Measurements from ENCODE around the gene ITIH4.

Gene ITIH4

GRCh38 chr3:52798376-52798977 lies 32.0 kb downstream of the ITIH4 start:
- CTCF ChIA-PET, result interaction anchor here (0.8 to 1.2 kb wide), 9 partner anchors 8 to 393 kb away, joined by 3 to 5 read pairs (median 4); no protein-coding TSS in a partner anchor
- DNase-seq (ENCODE audit: extremely low spot score), result no peak
- POLR2A ChIA-PET, result interaction anchor here (1.2 to 1.6 kb wide), 2 partner anchors 18 to 28 kb away, joined by 3 to 12 read pairs; partner anchors contain the start of gene NEK4
- TF ChIP-seq HDGF (IDR thresholded peaks at IDR 0.05; ENCODE audit: borderline replicate concordance) (no peak), FOXK2 (IDR thresholded peaks at IDR 0.05) (no peak), PKNOX1 (IDR thresholded peaks at IDR 0.05) (no peak), FOXM1 (IDR thresholded peaks at IDR 0.05; ENCODE audit: borderline replicate concordance) (no peak), BHLHE40 (IDR thresholded peaks at IDR 0.05; ENCODE audit: borderline replicate concordance) (no peak), L3MBTL2 (conservative IDR thresholded peaks at IDR 0.05) (no peak), ZNF384 (IDR thresholded peaks at IDR 0.05) (no peak), TARDBP (IDR thresholded peaks at IDR 0.05) (no peak), SP1 (IDR thresholded peaks at IDR 0.05) (no peak), NFRKB (IDR thresholded peaks at IDR 0.05) (no peak), SUZ12 (IDR thresholded peaks at IDR 0.05) (no peak), LEF1 (IDR thresholded peaks at IDR 0.05; ENCODE audit: borderline replicate concordance) (no peak), FOXA1 (IDR thresholded peaks at IDR 0.05) (no peak), ELF4 (IDR thresholded peaks at IDR 0.05) (no peak), CTBP1 (IDR thresholded peaks at IDR 0.05; ENCODE audit: borderline replicate concordance) (no peak), ARNT (IDR thresholded peaks at IDR 0.05) (no peak)

GRCh38 chr3:52796411-52796810 lies 34.1 kb downstream of the ITIH4 start:
- CTCF ChIA-PET, result no interaction called here
- DNase-seq (ENCODE audit: extremely low spot score), result no peak
- TF ChIP-seq ARNT (IDR thresholded peaks at IDR 0.05) (no peak), LEF1 (IDR thresholded peaks at IDR 0.05; ENCODE audit: borderline replicate concordance) (no peak), FOXM1 (IDR thresholded peaks at IDR 0.05; ENCODE audit: borderline replicate concordance) (no peak), FOXK2 (IDR thresholded peaks at IDR 0.05) (no peak), FOXA1 (IDR thresholded peaks at IDR 0.05) (no peak), ZNF384 (IDR thresholded peaks at IDR 0.05) (no peak), BHLHE40 (IDR thresholded peaks at IDR 0.05; ENCODE audit: borderline replicate concordance) (no peak), PKNOX1 (IDR thresholded peaks at IDR 0.05) (no peak), L3MBTL2 (conservative IDR thresholded peaks at IDR 0.05) (no peak), SUZ12 (IDR thresholded peaks at IDR 0.05) (no peak), SP1 (IDR thresholded peaks at IDR 0.05) (no peak), HDGF (IDR thresholded peaks at IDR 0.05; ENCODE audit: borderline replicate concordance) (no peak), CTBP1 (IDR thresholded peaks at IDR 0.05; ENCODE audit: borderline replicate concordance) (no peak), TARDBP (IDR thresholded peaks at IDR 0.05) (no peak), NFRKB (IDR thresholded peaks at IDR 0.05) (no peak)
- POLR2A ChIA-PET, result no interaction called here

GRCh38 chr3:52795298-52795900 lies 35.1 kb downstream of the ITIH4 start:
- ChIA-PET POLR2A (interaction anchor here (0.6 kb wide), 1 partner anchor 24 kb away, joined by 3 read pairs; the partner anchor contains the start of gene NEK4), CTCF (no interaction called here)
- TF ChIP-seq ELF4 (IDR thresholded peaks at IDR 0.05) (no peak), SUZ12 (IDR thresholded peaks at IDR 0.05) (no peak), CTBP1 (IDR thresholded peaks at IDR 0.05; ENCODE audit: borderline replicate concordance) (no peak), L3MBTL2 (conservative IDR thresholded peaks at IDR 0.05) (no peak), LEF1 (IDR thresholded peaks at IDR 0.05; ENCODE audit: borderline replicate concordance) (no peak), ZNF384 (IDR thresholded peaks at IDR 0.05) (no peak), PKNOX1 (IDR thresholded peaks at IDR 0.05) (no peak), FOXM1 (IDR thresholded peaks at IDR 0.05; ENCODE audit: borderline replicate concordance) (no peak), TARDBP (IDR thresholded peaks at IDR 0.05) (no peak), HDGF (IDR thresholded peaks at IDR 0.05; ENCODE audit: borderline replicate concordance) (no peak), ARNT (IDR thresholded peaks at IDR 0.05) (no peak), SP1 (IDR thresholded peaks at IDR 0.05) (no peak), NFRKB (IDR thresholded peaks at IDR 0.05) (no peak), BHLHE40 (IDR thresholded peaks at IDR 0.05; ENCODE audit: borderline replicate concordance) (no peak), FOXA1 (IDR thresholded peaks at IDR 0.05) (no peak), FOXK2 (IDR thresholded peaks at IDR 0.05) (no peak)
- no peak for DNase-seq (ENCODE audit: extremely low spot score)

- ChIA-PET CTCF (no interaction called here), POLR2A (interaction anchor here (1.6 kb wide), 1 partner anchor 24 kb away, joined by 8 read pairs; the partner anchor contains the start of gene NEK4)
- no peak for TF ChIP-seq ARNT (IDR thresholded peaks at IDR 0.05)
- no peak for TF ChIP-seq LEF1 (IDR thresholded peaks at IDR 0.05; ENCODE audit: borderline replicate concordance)
- TF ChIP-seq ZNF384 (IDR thresholded peaks at IDR 0.05), result no peak
- TF ChIP-seq HDGF (IDR thresholded peaks at IDR 0.05; ENCODE audit: borderline replicate concordance), result no peak
- TF ChIP-seq SUZ12 (IDR thresholded peaks at IDR 0.05), result no peak
- TF ChIP-seq FOXM1 (IDR thresholded peaks at IDR 0.05; ENCODE audit: borderline replicate concordance), result no peak
- TF ChIP-seq NFRKB (IDR thresholded peaks at IDR 0.05), result no peak
- TF ChIP-seq SP1 (IDR thresholded peaks at IDR 0.05), result no peak
- no peak for TF ChIP-seq BHLHE40 (IDR thresholded peaks at IDR 0.05; ENCODE audit: borderline replicate concordance)
- TF ChIP-seq FOXK2 (IDR thresholded peaks at IDR 0.05), result no peak
- no peak for DNase-seq (ENCODE audit: extremely low spot score)
Measured at GRCh38 chr3:52794612-52795099, 35.8 kb downstream of the ITIH4 start, which contains the start of gene ITIH3. ITIH3 (plus strand) TSS chr3:52794796; CDS start chr3:52794804, 8 bp downstream.
